Stimulated activated CD8-positive, alpha-beta memory T cell treated with anti-CD3 and anti-CD28 coated beads, Interleukin-7, amount 100 ng/mL, for 4 hours (primary cell): ENCODE results near the gene HMX3.
"Not testable (repeated sequence)": the region's sequence is repeated elsewhere in the genome, so short reads cannot be mapped to it uniquely, and the experiment has no call there.

ENCODE experiments used
- DNase-seq, 2 donors: peaks; one replicate each; pipeline ENCODE4 v3.0.0-alpha.2; 2020; ENCODE audit warnings: low read depth in 2 of 2

The HMX3 gene

GRCh38 chr10:123148414-123149161 lies 12.8 kb downstream of the HMX3 start:
- no peak for DNase-seq

- DNase-seq = no peak
These were observed 13.4 kb downstream of the HMX3 start for GRCh38 chr10:123149162-123149567.

GRCh38 chr10:123149568-123150270 lies 13.9 kb downstream of the HMX3 start:
- no peak for DNase-seq

- DNase-seq = no peak
These were observed 14.7 kb downstream of the HMX3 start for GRCh38 chr10:123150271-123150985.

GRCh38 chr10:123150986-123151736 lies 15.4 kb downstream of the HMX3 start:
- peak in 1 of 2 donors; percentile 47 for DNase-seq

- DNase-seq = no peak
These were observed 16.0 kb downstream of the HMX3 start for GRCh38 chr10:123151737-123152135.

GRCh38 chr10:123153486-123154091 lies 17.8 kb downstream of the HMX3 start:
- no peak for DNase-seq

- peak; percentile 94 to 95 for DNase-seq
These were observed 18.4 kb downstream of the HMX3 start, which contains the start of gene BUB3 for GRCh38 chr10:123154092-123154710. BUB3 (plus strand) TSS chr10:123154402; CDS start chr10:123154918, 516 bp downstream.

- peak in 1 of 2 donors; percentile 50 for DNase-seq
These were observed 19.1 kb downstream of the HMX3 start for GRCh38 chr10:123154711-123155505.

- no peak for DNase-seq
These were observed 20.3 kb downstream of the HMX3 start for GRCh38 chr10:123156078-123156477.

GRCh38 chr10:123157210-123157609 lies 21.4 kb downstream of the HMX3 start:
- no peak for DNase-seq

GRCh38 chr10:123158682-123159081 lies 22.9 kb downstream of the HMX3 start:
- DNase-seq = no peak

- DNase-seq = no peak
These were observed 24.7 kb downstream of the HMX3 start for GRCh38 chr10:123160311-123160980.

GRCh38 chr10:123164319-123164718 lies 28.5 kb downstream of the HMX3 start:
- no peak for DNase-seq

GRCh38 chr10:123165445-123166072 lies 29.8 kb downstream of the HMX3 start:
- DNase-seq = no peak

- no peak for DNase-seq
These were observed 30.8 kb downstream of the HMX3 start for GRCh38 chr10:123166618-123167017.

- no peak for DNase-seq
These were observed 35.2 kb downstream of the HMX3 start for GRCh38 chr10:123170961-123171360.

GRCh38 chr10:123171616-123172015 lies 35.8 kb downstream of the HMX3 start:
- not testable (repeated sequence) for DNase-seq
